Stimulated activated CD4-positive, alpha-beta T cell treated with anti-CD3 and anti-CD28 coated beads, Interleukin-2, amount 100 ng/mL, for 48 hours (primary cell): Measurements from ENCODE around the gene CRACR2A.

ENCODE experiments used
- DNase-seq, 2 donors: peaks; one replicate each; pipeline ENCODE4 v3.0.0-alpha.2; 2020

The CRACR2A gene

GRCh38 chr12:3723916-3724805, 28.7 kb downstream of the CRACR2A start:
- DNase-seq: no peak

- no peak for DNase-seq
These were observed 30.5 kb downstream of the CRACR2A start for GRCh38 chr12:3722368-3722767.

- DNase-seq: no peak
These were observed 32.1 kb downstream of the CRACR2A start for GRCh38 chr12:3720772-3721171.

GRCh38 chr12:3718100-3718499, 34.8 kb downstream of the CRACR2A start:
- DNase-seq: no peak

GRCh38 chr12:3717283-3717898, 35.5 kb downstream of the CRACR2A start:
- DNase-seq: no peak

- DNase-seq: no peak
These were observed 36.9 kb downstream of the CRACR2A start for GRCh38 chr12:3715999-3716398.

- DNase-seq: no peak
These were observed 39.0 kb downstream of the CRACR2A start for GRCh38 chr12:3713947-3714346.

- DNase-seq: no peak
These were observed 39.4 kb downstream of the CRACR2A start for GRCh38 chr12:3713483-3713882.

- no peak for DNase-seq
These were observed 40.5 kb downstream of the CRACR2A start for GRCh38 chr12:3712209-3712992.

GRCh38 chr12:3705354-3705675, 47.6 kb downstream of the CRACR2A start:
- no peak for DNase-seq

GRCh38 chr12:3704512-3705353, 48.2 kb downstream of the CRACR2A start:
- no peak for DNase-seq

- DNase-seq: no peak
These were observed 52.0 kb downstream of the CRACR2A start for GRCh38 chr12:3700861-3701260.

GRCh38 chr12:3698218-3698974, 54.5 kb downstream of the CRACR2A start:
- no peak for DNase-seq

- DNase-seq: no peak
These were observed 55.5 kb downstream of the CRACR2A start for GRCh38 chr12:3697311-3697870.

- DNase-seq: no peak
These were observed 58.2 kb downstream of the CRACR2A start for GRCh38 chr12:3694673-3695072.

- no peak for DNase-seq
These were observed 60.1 kb downstream of the CRACR2A start for GRCh38 chr12:3692616-3693365.

- no peak for DNase-seq
These were observed 66.4 kb downstream of the CRACR2A start for GRCh38 chr12:3686463-3686862.

GRCh38 chr12:3685830-3686229, 67.1 kb downstream of the CRACR2A start:
- no peak for DNase-seq

- DNase-seq: no peak
These were observed 68.4 kb downstream of the CRACR2A start for GRCh38 chr12:3684449-3685051.

GRCh38 chr12:3683670-3684069, 69.2 kb downstream of the CRACR2A start:
- no peak for DNase-seq
